Thyroid gland (tissue), 4 donors: ENCODE results near the gene DAB1. TPM values are rescaled to one million over a fixed set of nuclear protein-coding genes. Genes with fewer than 3 reads are reported as not detected.

Source experiments
- DNase-seq, 2 donors: peaks; one replicate each; pipeline ENCODE4 v3.0.0-alpha.2; 2019
- H3K27ac ChIP-seq, 3 donors: fragments of 200-600 bp; sonication (generic); 1 replicate in 2 of 3; 2 replicates in 1 of 3; pipeline ENCODE4 v1.5.1; 2016 to 2019; ENCODE audit warnings: mild to moderate bottlenecking in 1 of 3, moderate library complexity in 1 of 3
- H3K27me3 ChIP-seq: fragments of 200-600 bp; sonication (generic); one replicate; pipeline ENCODE4 v1.5.1; 2019
- H3K36me3 ChIP-seq, 2 donors: fragments of 200-600 bp; sonication (generic); one replicate each; pipeline ENCODE4 v1.5.1; 2016 to 2019
- H3K4me1 ChIP-seq, 2 donors: fragments of 200-600 bp; sonication (generic); one replicate each; pipeline ENCODE4 v1.5.1; 2017 to 2019
- H3K4me3 ChIP-seq, 3 donors: fragments of 200-600 bp; sonication (generic); replicated peaks in 1 of 3; 1 replicate in 2 of 3; 2 replicates in 1 of 3; pipeline ENCODE4 v1.5.1; 2016; ENCODE audit warnings: mild to moderate bottlenecking in 1 of 3
- H3K9me3 ChIP-seq: fragments of 200-600 bp; sonication (generic); one replicate; pipeline ENCODE4 v1.5.1; 2017
- CTCF ChIP-seq, 6 experiments: fragments of 200-600 bp in 3 of 6; fragments of 450-650 bp in 3 of 6; sonication (generic) in 3 of 6; IDR thresholded peaks; one replicate each; pipeline ENCODE4 v1.5.1; 2016 to 2019; ENCODE audit warnings: antibody characterized with exemption in 6 of 6, mild to moderate bottlenecking in 2 of 6, inconsistent platforms in 1 of 6, moderate library complexity in 1 of 6
- POLR2A ChIP-seq, 2 donors: fragments of 450-650 bp; IDR thresholded peaks; one replicate each; pipeline ENCODE4 v1.6.1; 2017; ENCODE audit warnings: antibody characterized with exemption in 2 of 2, mild to moderate bottlenecking in 2 of 2, moderate library complexity in 1 of 2
- WGBS, 2 donors: methylation state at CpG; one replicate each; pipeline ENCODE4 v1.1.5; 2017; 5-methylcytosine and 5-hydroxymethylcytosine counted together
- intact Hi-C: fragments of 100-400 bp; cut with DNase I; formaldehyde crosslinking; loops from one replicate; pipeline ENCODE4 v1.15.1; 2023
- total RNA-seq, 4 donors: library from RNA; depleted of rRNA; stranded (reverse); fragments of >200 nt; gene quantifications; one replicate each; pipeline ENCODE4 v1.2.3, GENCODE V29; 2016

The DAB1 gene
- total RNA-seq, 4 donors from 2014 or later = under 0.01 to 0.83 (median 0.21) TPM

- Histone ChIP-seq H3K4me1 (no peaks in the 10 kb centered on the region), H3K9me3 (no peaks in the 10 kb centered on the region), H3K4me3 (no peak overlapping the region), H3K27me3 (no peaks in the 10 kb centered on the region), H3K27ac (no peak overlapping the region), H3K36me3 (no peaks in the 10 kb centered on the region)
- WGBS, 2 donors = 92 to 95% methylated on average over 4 of the region's 4 CpGs
- intact Hi-C loops = no loop called here
- DNase-seq = no peak
- TF ChIP-seq POLR2A (IDR thresholded peaks at IDR 0.05) (no peak), CTCF (IDR thresholded peaks at IDR 0.05) (no peak)
Observed at GRCh38 chr1:57010511-57010910, 413.3 kb downstream of the DAB1 start.

- Histone ChIP-seq H3K4me1 (no peaks in the 10 kb centered on the region), H3K27ac (no peak overlapping the region), H3K9me3 (no peaks in the 10 kb centered on the region), H3K4me3 (no peak overlapping the region), H3K36me3 (no peaks in the 10 kb centered on the region), H3K27me3 (no peaks in the 10 kb centered on the region)
- DNase-seq = peak; percentile 13 to 26
- TF ChIP-seq POLR2A (IDR thresholded peaks at IDR 0.05) (no peak), CTCF (IDR thresholded peaks at IDR 0.05) (no peak)
- intact Hi-C loops = no loop called here
- WGBS, 2 donors = 14 to 25% methylated on average over 2 of the region's 2 CpGs
Observed at GRCh38 chr1:57007948-57008347, 415.9 kb downstream of the DAB1 start.

- H3K9me3 ChIP-seq = no peaks in the 10 kb centered on the region
- no peaks in the 10 kb centered on the region for H3K4me1 ChIP-seq
- no peak overlapping the region for H3K27ac ChIP-seq
- DNase-seq = no peak
- H3K27me3 ChIP-seq = no peaks in the 10 kb centered on the region
- no peak for TF ChIP-seq CTCF (IDR thresholded peaks at IDR 0.05)
- no peak for TF ChIP-seq POLR2A (IDR thresholded peaks at IDR 0.05)
- WGBS, 2 donors = 76 to 86% methylated on average over 2 of the region's 2 CpGs
- intact Hi-C loops = no loop called here
- no peaks in the 10 kb centered on the region for H3K36me3 ChIP-seq
- no peak overlapping the region for H3K4me3 ChIP-seq
Observed at GRCh38 chr1:57007472-57007871, 416.4 kb downstream of the DAB1 start.

GRCh38 chr1:57003398-57004139, 420.3 kb downstream of the DAB1 start:
- no peak for TF ChIP-seq POLR2A (IDR thresholded peaks at IDR 0.05)
- TF ChIP-seq CTCF (IDR thresholded peaks at IDR 0.05) = no peak
- intact Hi-C loops = no loop called here
- Histone ChIP-seq H3K36me3 (no peaks in the 10 kb centered on the region), H3K9me3 (no peaks in the 10 kb centered on the region), H3K27ac (no peak overlapping the region), H3K4me3 (no peak overlapping the region), H3K27me3 (no peaks in the 10 kb centered on the region), H3K4me1 (no peaks in the 10 kb centered on the region)
- 60 to 64% methylated on average over 4 of the region's 4 CpGs for WGBS, 2 donors
- DNase-seq = no peak

- intact Hi-C loops = no loop called here
- Histone ChIP-seq H3K27ac (no peak overlapping the region), H3K36me3 (no peaks in the 10 kb centered on the region), H3K4me3 (no peak overlapping the region), H3K27me3 (no peaks in the 10 kb centered on the region), H3K4me1 (peaks cover 4 to 10% of the 10 kb centered on the region in 2 donors), H3K9me3 (no peaks in the 10 kb centered on the region)
- TF ChIP-seq CTCF (IDR thresholded peaks at IDR 0.05) (no peak), POLR2A (IDR thresholded peaks at IDR 0.05) (no peak)
- no peak for DNase-seq
- 93 to 96% methylated on average over 4 of the region's 4 CpGs for WGBS, 2 donors
Observed at GRCh38 chr1:56995414-56996100, 428.3 kb downstream of the DAB1 start.
